GM10266 (cell line): ENCODE measurements around the gene DDX25.

Source experiments
- DNase-seq: peaks from one replicate; pipeline ENCODE4 v3.0.0; 2012; ENCODE audit errors: extremely low spot score
- TF ChIP-seq, protein P1 (sequence below): IDR thresholded peaks from 2 replicates; pipeline ENCODE4 v1.5.1; 2012; ENCODE audit warnings: mild to moderate bottlenecking, low read depth; ENCODE audit not compliant: control insufficient read depth, insufficient read depth; ENCODE audit errors: missing control alignments

The DDX25 gene

DNA sequence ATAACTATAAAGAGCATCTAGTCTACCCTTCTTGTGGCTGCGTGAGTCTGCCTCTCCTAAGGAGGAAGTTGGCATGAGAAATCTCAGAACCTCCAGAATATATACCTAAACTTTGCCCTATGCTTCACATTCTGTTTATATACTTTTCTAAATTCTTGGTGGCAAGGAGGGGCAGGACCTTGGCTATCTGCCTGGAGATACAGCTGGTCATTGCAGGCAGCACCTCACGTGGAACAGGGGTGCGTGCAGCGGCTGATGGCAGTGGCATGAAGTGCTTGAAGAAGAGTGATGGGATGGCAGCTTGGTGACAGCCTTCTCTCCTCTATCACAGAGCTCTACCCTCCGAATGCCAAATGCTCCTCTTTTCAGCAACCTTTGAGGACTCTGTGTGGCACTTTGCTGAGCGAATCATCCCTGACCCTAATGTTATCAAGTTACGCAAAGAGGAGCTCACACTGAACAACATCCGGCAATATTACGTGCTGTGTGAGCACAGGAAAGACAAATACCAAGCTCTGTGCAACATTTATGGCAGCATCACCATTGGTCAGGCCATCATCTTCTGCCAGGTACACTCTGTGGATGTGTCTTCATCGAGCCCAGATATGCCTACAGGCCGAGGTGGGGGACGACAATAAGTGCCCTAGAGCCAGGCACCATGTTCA, 12.5 kb downstream of the DDX25 start:
- no peak for DNase-seq
- TF ChIP-seq, protein P1, sequence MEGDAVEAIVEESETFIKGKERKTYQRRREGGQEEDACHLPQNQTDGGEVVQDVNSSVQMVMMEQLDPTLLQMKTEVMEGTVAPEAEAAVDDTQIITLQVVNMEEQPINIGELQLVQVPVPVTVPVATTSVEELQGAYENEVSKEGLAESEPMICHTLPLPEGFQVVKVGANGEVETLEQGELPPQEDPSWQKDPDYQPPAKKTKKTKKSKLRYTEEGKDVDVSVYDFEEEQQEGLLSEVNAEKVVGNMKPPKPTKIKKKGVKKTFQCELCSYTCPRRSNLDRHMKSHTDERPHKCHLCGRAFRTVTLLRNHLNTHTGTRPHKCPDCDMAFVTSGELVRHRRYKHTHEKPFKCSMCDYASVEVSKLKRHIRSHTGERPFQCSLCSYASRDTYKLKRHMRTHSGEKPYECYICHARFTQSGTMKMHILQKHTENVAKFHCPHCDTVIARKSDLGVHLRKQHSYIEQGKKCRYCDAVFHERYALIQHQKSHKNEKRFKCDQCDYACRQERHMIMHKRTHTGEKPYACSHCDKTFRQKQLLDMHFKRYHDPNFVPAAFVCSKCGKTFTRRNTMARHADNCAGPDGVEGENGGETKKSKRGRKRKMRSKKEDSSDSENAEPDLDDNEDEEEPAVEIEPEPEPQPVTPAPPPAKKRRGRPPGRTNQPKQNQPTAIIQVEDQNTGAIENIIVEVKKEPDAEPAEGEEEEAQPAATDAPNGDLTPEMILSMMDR: no peak

DNA sequence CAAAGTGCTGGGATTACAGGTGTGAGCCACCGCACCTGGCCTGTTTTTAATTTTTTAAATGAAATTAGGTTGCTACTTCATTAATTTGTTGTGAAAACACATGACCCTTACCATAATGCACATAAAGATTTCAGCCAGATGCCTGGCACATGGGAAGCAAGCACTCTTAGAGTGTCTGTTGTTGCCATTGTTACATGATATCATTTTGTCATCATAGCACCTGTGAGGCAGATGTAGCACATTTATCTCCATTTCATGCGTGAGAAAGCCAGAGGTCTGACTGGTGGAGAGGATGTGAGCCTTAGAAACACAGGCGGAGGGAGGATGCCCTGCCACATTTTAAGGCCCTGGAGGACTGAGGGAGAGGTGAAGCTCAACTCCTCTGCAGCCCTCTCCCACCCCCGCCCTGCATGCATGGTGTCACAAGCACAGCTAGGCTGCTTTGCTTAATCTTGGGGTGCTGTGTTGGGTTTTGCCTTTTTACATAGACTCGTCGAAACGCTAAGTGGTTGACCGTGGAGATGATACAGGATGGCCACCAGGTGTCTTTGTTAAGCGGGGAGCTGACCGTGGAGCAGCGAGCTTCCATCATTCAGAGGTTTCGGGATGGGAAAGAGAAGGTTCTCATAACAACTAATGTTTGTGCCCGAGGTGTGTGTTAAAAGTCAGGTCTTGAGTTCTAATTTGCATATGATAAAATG, 14.0 kb downstream of the DDX25 start:
- TF ChIP-seq, protein P1: no peak
- no peak for DNase-seq

DNA sequence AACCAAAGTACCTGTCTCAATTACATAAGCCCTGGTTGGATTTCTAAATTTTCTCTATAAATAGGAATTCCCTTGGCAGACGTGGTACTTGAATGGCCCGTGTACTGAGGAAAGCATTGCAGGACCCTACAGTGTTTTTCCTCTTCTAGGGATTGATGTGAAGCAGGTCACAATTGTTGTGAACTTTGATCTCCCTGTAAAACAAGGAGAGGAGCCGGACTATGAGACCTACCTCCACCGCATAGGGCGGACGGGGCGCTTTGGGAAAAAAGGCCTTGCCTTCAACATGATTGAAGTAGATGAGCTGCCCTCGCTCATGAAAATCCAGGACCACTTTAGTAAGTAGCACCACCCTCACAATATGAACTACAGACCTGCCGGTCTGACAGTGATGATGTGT, 16.7 kb downstream of the DDX25 start:
- no peak for DNase-seq
- TF ChIP-seq, protein P1: no peak

DNA sequence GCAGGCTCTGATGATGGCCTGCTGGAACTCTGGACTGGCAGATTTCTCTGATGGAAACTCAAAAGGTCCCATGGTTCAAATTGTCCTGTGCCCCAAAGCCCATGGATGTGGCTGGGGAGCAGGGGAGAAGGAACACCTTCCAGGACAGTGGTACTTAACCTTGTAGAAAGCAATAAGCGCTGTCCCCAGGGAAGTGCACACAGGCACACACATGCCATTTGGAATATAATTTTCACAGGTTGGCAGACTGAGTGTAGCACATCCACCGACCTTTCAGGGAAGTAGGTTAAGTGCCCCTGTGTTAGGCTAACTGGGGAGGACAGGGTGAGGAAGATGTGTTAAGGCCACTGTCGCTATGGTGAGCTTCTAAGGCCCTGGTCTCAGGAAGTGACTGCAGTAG, 17.8 kb downstream of the DDX25 start:
- TF ChIP-seq, protein P1: no peak
- no peak for DNase-seq

DNA sequence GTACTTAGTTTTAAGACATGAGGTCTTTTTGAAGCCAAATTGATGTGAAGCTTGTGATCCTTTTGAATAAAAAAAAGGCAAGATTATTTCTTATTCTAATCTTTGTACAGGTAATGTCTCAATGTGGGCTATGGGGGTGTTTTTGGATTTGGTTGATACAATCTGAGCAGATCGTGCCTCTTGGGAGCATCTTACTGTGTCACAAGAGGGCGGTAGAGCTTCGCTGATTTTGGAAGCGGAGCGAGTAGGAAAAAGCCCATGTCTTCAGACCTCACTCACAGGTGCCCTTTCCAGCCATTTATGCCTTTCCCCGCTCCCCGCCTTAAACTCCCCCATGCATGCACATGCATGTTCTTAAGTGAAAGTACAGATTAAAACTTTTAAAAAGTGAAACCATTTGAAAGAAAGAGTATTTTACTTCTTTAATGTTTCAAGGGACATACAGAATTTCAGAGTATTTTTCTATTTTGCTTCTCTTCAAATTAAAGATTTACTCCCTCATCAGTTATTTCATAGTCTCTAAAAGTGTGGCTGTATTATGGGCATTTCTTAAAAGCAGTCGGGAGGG, 18.8 kb downstream of the DDX25 start:
- TF ChIP-seq, protein P1: peak; percentile 79
- DNase-seq: peak; percentile 68

DNA sequence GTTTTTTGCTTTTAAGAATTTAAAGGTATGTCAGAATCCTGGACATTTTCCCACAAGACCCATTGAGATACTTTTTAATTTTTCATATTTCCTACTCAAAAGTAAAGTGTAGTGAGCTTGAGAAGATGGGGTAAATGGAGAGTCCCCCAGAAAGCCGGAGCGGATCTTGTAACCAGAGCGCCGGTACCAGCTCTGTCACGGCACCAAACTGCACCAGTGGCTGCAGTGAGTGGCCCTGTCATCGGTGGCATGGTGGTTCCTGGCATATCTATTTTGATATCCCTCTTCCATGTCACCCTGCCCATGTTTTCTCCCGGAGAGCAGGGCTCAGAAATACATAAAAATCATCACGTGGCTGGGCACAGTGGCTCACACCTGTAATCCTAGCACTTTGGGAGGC, 19.3 kb downstream of the DDX25 start:
- no peak for DNase-seq
- TF ChIP-seq, protein P1: no peak
